K562 (cell line): ENCODE measurements around the gene ANO9. TPM values are rescaled to one million over a fixed set of nuclear protein-coding genes. Genes with fewer than 3 reads are reported as not detected.

Experiments used
- ATAC-seq: fragments of 200-7000 bp; cut with Tn5 transposase; 3 replicates; pipeline ENCODE4 v1.9.1; 2020; ENCODE audit warnings: moderate library complexity
- BruUV-seq: library from RNA; stranded (reverse); fragments of 400-500 nt; replicated peaks from 2 replicates; lab custom pipeline; 2021; lab: Mats Ljungman, UMichigan
- CTCF ChIA-PET: fragments of 300-600 bp; formaldehyde crosslinking; extraction: SDS; loops from one replicate; lab custom pipeline; 2021; ENCODE audit warnings: low intra/inter-chr PET ratio; lab: Yijun Ruan, JAX
- POLR2A ChIA-PET: fragments of 300-600, 350-650 bp; sonication (Branson Sonifier 250); formaldehyde crosslinking; extraction: SDS; loops from one replicate; lab custom pipeline; 2021; ENCODE audit warnings: antibody characterized with exemption, inconsistent platforms; lab: Yijun Ruan, JAX
- DNase-seq, 4 experiments: peaks; one replicate each; pipeline versions ENCODE4 v3.0.0 to v3.0.0-alpha.2; 2011 to 2018; ENCODE audit warnings: low spot score in 3 of 4, mixed read lengths in 3 of 4; ENCODE audit errors: extremely low read depth in 1 of 4
- FAIRE-seq: peaks from 2 replicates; lab custom pipeline; 2011; peaks lifted over from hg19 to GRCh38; lab: Jason Lieb, UNC
- H2AFZ ChIP-seq: 2 replicates; pipeline ENCODE4 v1.6.0; 2011; ENCODE audit warnings: low read depth, low read length, control low read depth, inconsistent platforms
- H3K27ac ChIP-seq: fragments of 200-600 bp; 3 replicates; pipeline ENCODE4 v1.8.0; 2011; ENCODE audit warnings: low read depth, mild to moderate bottlenecking, control low read depth, inconsistent platforms, low read length, moderate library complexity, mixed read lengths; ENCODE audit errors: extremely low read depth
- H3K27me3 ChIP-seq, 2 experiments: fragments of 300-600 bp in 1 of 2; 2 replicates in 1 of 2; 3 replicates in 1 of 2; pipeline versions ENCODE4 v1.6.0 to v1.8.0; 2011; ENCODE audit warnings: inconsistent platforms in 2 of 2, low read length in 2 of 2, mild to moderate bottlenecking in 1 of 2, mixed read lengths in 1 of 2, moderate library complexity in 1 of 2; ENCODE audit not compliant: control insufficient read depth in 2 of 2, insufficient read depth in 2 of 2
- H3K36me3 ChIP-seq: fragments of 300-600 bp; 3 replicates; pipeline ENCODE4 v1.8.0; 2011; ENCODE audit warnings: mild to moderate bottlenecking, low read length, inconsistent platforms; ENCODE audit not compliant: control insufficient read depth, insufficient read depth
- H3K4me1 ChIP-seq, 2 experiments: fragments of 200-600 bp in 1 of 2; replicated peaks in 1 of 2; 2 replicates in 1 of 2; 3 replicates in 1 of 2; pipeline versions ENCODE4 v1.5.1 to v1.8.0; 2011; ENCODE audit warnings: inconsistent platforms in 2 of 2, low read length in 2 of 2, mild to moderate bottlenecking in 1 of 2, mixed read lengths in 1 of 2, moderate library complexity in 1 of 2; ENCODE audit not compliant: control insufficient read depth in 2 of 2, insufficient read depth in 2 of 2
- H3K4me2 ChIP-seq: 2 replicates; pipeline ENCODE4 v1.6.1; 2011; ENCODE audit warnings: low read length, control low read depth, inconsistent platforms, mixed read lengths; ENCODE audit not compliant: insufficient read depth
- H3K4me3 ChIP-seq: fragments of 200-600 bp; sonication (generic), shearing (Covaris generic); 2 replicates; pipeline ENCODE4 v1.5.1; 2016; ENCODE audit warnings: control low read depth, inconsistent platforms
- H3K79me2 ChIP-seq: fragments of 200-600 bp; 3 replicates; pipeline ENCODE4 v1.8.0; 2011; ENCODE audit warnings: low read length, inconsistent platforms; ENCODE audit not compliant: control insufficient read depth, insufficient read depth
- H3K9ac ChIP-seq, 2 experiments: 2 replicates each; pipeline versions ENCODE4 v1.6.0 to v1.6.1; 2011; ENCODE audit warnings: low read depth in 2 of 2, low read length in 2 of 2, control low read depth in 1 of 2, inconsistent platforms in 1 of 2, mild to moderate bottlenecking in 1 of 2, mixed read lengths in 1 of 2; ENCODE audit not compliant: insufficient read depth in 1 of 2
- H3K9me1 ChIP-seq: one replicate; pipeline ENCODE4 v1.6.0; 2011; ENCODE audit warnings: inconsistent platforms, mild to moderate bottlenecking, low read length, moderate library complexity; ENCODE audit not compliant: control insufficient read depth, insufficient read depth
- H3K9me3 ChIP-seq: replicated peaks from 2 replicates; pipeline ENCODE4 v1.5.1; 2011; ENCODE audit warnings: low read depth, low read length, inconsistent platforms; ENCODE audit not compliant: control insufficient read depth, insufficient read depth
- H4K20me1 ChIP-seq: replicated peaks from 2 replicates; pipeline ENCODE4 v1.6.1; 2011; ENCODE audit warnings: low read length, inconsistent platforms, mixed read lengths; ENCODE audit not compliant: control insufficient read depth, insufficient read depth
- RBFOX2 ChIP-seq: fragments of 200-400 bp; formaldehyde crosslinking; IDR thresholded peaks from 2 replicates; pipeline ENCODE4 v1.6.1; 2017; ENCODE audit warnings: low read depth, mild to moderate bottlenecking, low read length, moderate library complexity
- ZEB2 ChIP-seq: fragments of 450-650 bp; IDR thresholded peaks from 2 replicates; pipeline ENCODE4 v1.6.1; 2016
- ZNF12 ChIP-seq: sonication (generic); formaldehyde crosslinking; IDR thresholded peaks from 2 replicates; pipeline ENCODE4 v1.4.0; 2020; ENCODE audit warnings: mild to moderate bottlenecking, missing genetic modification reagents
- WGBS: fragments of 100-300 bp; shearing (Covaris generic); methylation state at CpG from one replicate; pipeline ENCODE4 v1.1.6; 2016; ENCODE audit warnings: low coverage, mixed read lengths; ENCODE audit not compliant: insufficient coverage; ENCODE audit errors: missing lambda C conversion rate; 5-methylcytosine and 5-hydroxymethylcytosine counted together
- in situ Hi-C: fragments of 300-500 bp; cut with MboI; formaldehyde crosslinking; loops from 4 replicates; pipeline ENCODE4 v1.15.0; 2018; ENCODE audit warnings: inconsistent platforms, mixed read lengths
- intact Hi-C: fragments of 100-400 bp; cut with micrococcal nuclease; formaldehyde crosslinking; loops from 2 replicates; pipeline ENCODE4 v1.14.2; 2022
- polyA plus RNA-seq, 8 experiments: library from polyadenylated mRNA; depleted of rRNA in 4 of 8; stranded (reverse) in 5 of 8; unstranded in 3 of 8; fragments of >200 nt; fragmentation: Nextera tagmentation in 2 of 8; fragmentation: Illumina TruSeq in 1 of 8; extraction: Ambion mirVana in 2 of 8; extraction: Trizol in 1 of 8; gene quantifications; 2 replicates each; pipeline versions ENCODE4 v1.2.1 to v1.2.3, GENCODE V29; 2011 to 2014; ENCODE audit warnings: inconsistent platforms in 1 of 8, missing spikeins in 1 of 8
- total RNA-seq, 7 experiments: library from RNA; depleted of rRNA in 6 of 7; stranded (reverse); fragments of >200 nt in 6 of 7; fragmentation: Illumina TruSeq in 2 of 7; extraction: Trizol in 2 of 7; gene quantifications; 2 replicates each; pipeline versions ENCODE4 v1.2.1 to v1.2.3, GENCODE V29; 2011 to 2021; ENCODE audit warnings: low replicate concordance in 1 of 7
- TF ChIP-seq, protein P1 (sequence below), 3 experiments: fragments of 200-800 bp in 1 of 3; sonication (Bioruptor generic) in 1 of 3; sonication (generic) in 1 of 3; formaldehyde crosslinking in 1 of 3; IDR thresholded peaks; 2 replicates each; pipeline versions ENCODE4 v1.6.1 to v1.8.0; 2016 to 2022; ENCODE audit warnings: mild to moderate bottlenecking in 2 of 3, missing compliant biosample characterization in 2 of 3, missing genetic modification characterization in 2 of 3, missing genetic modification reagents in 1 of 3
- TF ChIP-seq, protein P2 (sequence below): sonication (generic); formaldehyde crosslinking; IDR thresholded peaks from 2 replicates; pipeline ENCODE4 v1.8.1; 2023; ENCODE audit warnings: mild to moderate bottlenecking, missing genetic modification reagents

Gene ANO9
- total and polyA plus RNA-seq, 9 of the 15 experiments (the other 6 are each of a cell fraction or from before 2014, with no cell fraction given): 0.20 to 14.5 (median 4.5) TPM

DNA sequence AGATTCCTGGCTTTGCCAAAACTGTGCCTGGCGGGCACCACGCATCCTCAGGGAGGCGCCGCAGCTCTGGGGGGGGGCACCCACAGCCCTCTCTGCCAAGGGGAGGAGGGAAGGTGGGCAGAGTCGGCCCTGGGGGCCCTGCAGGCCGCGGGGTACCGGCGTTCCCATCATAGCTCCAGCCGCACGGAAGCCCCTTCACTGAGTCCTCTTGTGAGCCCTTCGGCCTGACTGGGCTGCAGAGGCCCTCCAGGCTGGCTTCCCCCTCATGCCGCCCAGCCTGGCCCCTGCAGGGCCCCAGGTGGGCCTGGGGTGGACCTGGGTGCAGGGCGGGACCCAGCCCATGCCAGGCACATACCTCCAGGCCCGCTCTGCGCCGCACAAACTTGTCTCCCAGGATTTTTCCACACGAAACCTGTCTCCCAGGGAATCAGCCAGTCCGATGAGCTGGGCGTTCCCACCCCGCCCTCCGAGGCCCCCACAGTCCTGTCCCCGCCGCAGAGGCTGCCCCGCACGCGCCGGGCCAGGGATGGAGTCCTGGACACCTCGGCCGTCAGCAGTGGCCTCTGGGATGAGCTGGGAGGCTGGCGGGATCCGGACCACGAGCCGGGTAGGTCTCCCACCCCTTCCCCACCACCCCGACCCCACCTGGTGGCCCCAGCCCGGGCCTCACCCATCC lies 49.6 kb downstream of the ANO9 start:
- Histone ChIP-seq H3K27ac (no peak overlapping the region), H3K4me2 (no peak overlapping the region), H4K20me1 (no peaks in the 10 kb centered on the region), H2AFZ (no peak overlapping the region), H3K36me3 (peaks cover 19% of the 10 kb centered on the region; the same call in 2 of the 3 replicates), H3K79me2 (peaks cover 35% of the 10 kb centered on the region), H3K27me3 (no peaks in the 10 kb centered on the region), H3K9me1 (no peaks in the 10 kb centered on the region), H3K4me3 (no peak overlapping the region), H3K9ac (peak overlapping the region in 1 of 2 experiments; percentile 45; a peak in 1 of 4 replicates), H3K9me3 (no peaks in the 10 kb centered on the region), H3K4me1 (peaks cover 27 to 74% of the 10 kb centered on the region in 2 experiments)
- ATAC-seq: no peak
- in situ Hi-C loops: no loop called here
- no peak for FAIRE-seq
- TF ChIP-seq ZNF12 (no peak), RBFOX2 (peak; percentile 41; the same call in 1 of the 2 replicates), ZEB2 (no peak)
- TF ChIP-seq, protein P1, sequence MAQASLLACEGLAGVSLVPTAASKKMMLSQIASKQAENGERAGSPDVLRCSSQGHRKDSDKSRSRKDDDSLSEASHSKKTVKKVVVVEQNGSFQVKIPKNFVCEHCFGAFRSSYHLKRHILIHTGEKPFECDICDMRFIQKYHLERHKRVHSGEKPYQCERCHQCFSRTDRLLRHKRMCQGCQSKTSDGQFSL (CRISPR knock-in tag; IDR thresholded peaks at IDR 0.05): peak; percentile 55; the same call in 1 of the 2 replicates
- TF ChIP-seq, protein P1 (tag; IDR thresholded peaks at IDR 0.05): no peak
- TF ChIP-seq, protein P2, sequence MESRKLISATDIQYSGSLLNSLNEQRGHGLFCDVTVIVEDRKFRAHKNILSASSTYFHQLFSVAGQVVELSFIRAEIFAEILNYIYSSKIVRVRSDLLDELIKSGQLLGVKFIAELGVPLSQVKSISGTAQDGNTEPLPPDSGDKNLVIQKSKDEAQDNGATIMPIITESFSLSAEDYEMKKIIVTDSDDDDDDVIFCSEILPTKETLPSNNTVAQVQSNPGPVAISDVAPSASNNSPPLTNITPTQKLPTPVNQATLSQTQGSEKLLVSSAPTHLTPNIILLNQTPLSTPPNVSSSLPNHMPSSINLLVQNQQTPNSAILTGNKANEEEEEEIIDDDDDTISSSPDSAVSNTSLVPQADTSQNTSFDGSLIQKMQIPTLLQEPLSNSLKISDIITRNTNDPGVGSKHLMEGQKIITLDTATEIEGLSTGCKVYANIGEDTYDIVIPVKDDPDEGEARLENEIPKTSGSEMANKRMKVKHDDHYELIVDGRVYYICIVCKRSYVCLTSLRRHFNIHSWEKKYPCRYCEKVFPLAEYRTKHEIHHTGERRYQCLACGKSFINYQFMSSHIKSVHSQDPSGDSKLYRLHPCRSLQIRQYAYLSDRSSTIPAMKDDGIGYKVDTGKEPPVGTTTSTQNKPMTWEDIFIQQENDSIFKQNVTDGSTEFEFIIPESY (CRISPR knock-in tag): 0 out of 2 replicates have a peak, but pooled peaks have one; percentile 42
- ChIA-PET POLR2A (interaction anchor here (0.5 to 0.6 kb wide), 2 partner anchors 32 to 56 kb away, joined by 3 read pairs; no protein-coding TSS in a partner anchor), CTCF (interaction anchor here (0.6 kb wide), 2 partner anchors 24 to 123 kb away, joined by 3 to 4 read pairs; no protein-coding TSS in a partner anchor)
- 93% methylated on average over 18 of the region's 36 CpGs for WGBS
- intact Hi-C loops: loop anchor here (5.0 kb wide), 1 partner anchor 55 kb away; no protein-coding TSS in a partner anchor
- no peak for DNase-seq
- BruUV-seq: no TSS peak
